ENCODE measurements around the gene ARMC9. TPM values are rescaled to one million over a fixed set of nuclear protein-coding genes. Genes with fewer than 3 reads are reported as not detected.

Gene ARMC9, protein sequence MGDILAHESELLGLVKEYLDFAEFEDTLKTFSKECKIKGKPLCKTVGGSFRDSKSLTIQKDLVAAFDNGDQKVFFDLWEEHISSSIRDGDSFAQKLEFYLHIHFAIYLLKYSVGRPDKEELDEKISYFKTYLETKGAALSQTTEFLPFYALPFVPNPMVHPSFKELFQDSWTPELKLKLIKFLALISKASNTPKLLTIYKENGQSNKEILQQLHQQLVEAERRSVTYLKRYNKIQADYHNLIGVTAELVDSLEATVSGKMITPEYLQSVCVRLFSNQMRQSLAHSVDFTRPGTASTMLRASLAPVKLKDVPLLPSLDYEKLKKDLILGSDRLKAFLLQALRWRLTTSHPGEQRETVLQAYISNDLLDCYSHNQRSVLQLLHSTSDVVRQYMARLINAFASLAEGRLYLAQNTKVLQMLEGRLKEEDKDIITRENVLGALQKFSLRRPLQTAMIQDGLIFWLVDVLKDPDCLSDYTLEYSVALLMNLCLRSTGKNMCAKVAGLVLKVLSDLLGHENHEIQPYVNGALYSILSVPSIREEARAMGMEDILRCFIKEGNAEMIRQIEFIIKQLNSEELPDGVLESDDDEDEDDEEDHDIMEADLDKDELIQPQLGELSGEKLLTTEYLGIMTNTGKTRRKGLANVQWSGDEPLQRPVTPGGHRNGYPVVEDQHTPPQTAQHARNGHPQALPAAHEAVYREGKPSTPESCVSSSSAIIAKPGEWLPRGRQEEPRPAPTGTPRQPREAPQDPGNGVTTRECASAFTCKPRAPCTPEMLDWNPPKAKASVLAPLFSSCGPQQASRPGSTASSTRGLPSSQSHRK
- 1 to 10 TPM in 2 of 4 donors, under 1 TPM in 2; 0.20 to 7.2 (median 3.2) TPM for total RNA-seq

DNA sequence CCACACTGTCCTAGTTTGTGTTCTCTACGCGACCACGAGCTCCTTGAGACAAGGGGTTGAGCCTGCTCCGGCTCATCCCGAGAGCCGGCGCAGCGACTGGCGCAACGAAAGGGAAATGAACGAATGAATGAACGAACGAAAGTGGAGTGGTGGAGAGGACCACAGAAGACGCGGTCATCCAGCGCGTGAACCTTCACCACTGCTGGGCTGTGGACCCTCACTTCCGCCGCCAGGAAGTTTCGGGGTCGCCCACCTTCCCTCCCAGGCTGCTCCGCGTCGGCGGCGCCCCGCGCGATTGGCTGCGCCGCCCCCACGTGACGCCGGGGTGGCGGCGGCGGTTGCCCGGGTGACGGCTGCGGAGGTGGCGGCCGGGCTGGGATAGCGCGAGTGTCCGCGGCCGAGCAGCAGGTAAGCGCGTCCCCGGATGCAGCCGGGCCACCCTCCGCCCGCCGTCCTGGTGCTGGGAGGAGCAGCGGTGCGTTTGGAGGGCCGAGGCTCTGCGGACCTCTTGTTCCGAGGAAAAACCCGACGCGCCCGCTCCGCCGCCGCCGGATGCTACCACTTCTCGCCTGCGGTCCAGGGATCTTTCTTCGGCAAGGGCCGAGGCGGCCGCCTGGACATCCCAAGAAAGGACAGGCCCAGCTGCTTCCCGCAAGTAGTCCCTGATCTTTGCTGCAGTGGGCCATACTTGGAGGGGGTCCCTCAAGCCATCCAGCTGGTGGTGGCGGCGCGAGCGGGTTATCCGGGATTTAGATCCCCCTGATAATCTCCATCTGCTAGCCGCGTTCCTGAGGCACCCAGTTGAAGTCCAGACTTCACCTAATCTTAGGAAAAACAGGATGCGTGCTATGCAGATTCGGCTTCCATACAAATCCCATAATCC, at the start of gene ARMC9:
ARMC9 (plus strand) TSS at position 341 of the 883 bp plus-strand sequence. CDS start 7,608 bp downstream, outside the sequence.
- H3K4me3 ChIP-seq = peak within 1 kb of the TSS; percentile 81 to 92 (median 88)
- H3K9me3 ChIP-seq = no peaks in the 10 kb centered on the region
- DNase-seq (peak; percentile 39 to 45), ATAC-seq (peak; percentile 93 to 94)
- peaks cover 10 to 15% of the 10 kb centered on the region in 2 donors for H3K4me1 ChIP-seq
- in situ Hi-C loops (cut with MboI; ENCODE audit: low sequenced_read_pairs in 4 of 4) = no loop called here
- intact Hi-C loops (cut with DNase I; ENCODE audit: low total_unique reads) = no loop called here
- no peaks in the 10 kb centered on the region for H3K27me3 ChIP-seq
- peak within 1 kb of the TSS in 1 of 4 donors; percentile 25 for H3K27ac ChIP-seq
- no peak for TF ChIP-seq POLR2A (IDR thresholded peaks at IDR 0.05)
- TF ChIP-seq, protein P1, sequence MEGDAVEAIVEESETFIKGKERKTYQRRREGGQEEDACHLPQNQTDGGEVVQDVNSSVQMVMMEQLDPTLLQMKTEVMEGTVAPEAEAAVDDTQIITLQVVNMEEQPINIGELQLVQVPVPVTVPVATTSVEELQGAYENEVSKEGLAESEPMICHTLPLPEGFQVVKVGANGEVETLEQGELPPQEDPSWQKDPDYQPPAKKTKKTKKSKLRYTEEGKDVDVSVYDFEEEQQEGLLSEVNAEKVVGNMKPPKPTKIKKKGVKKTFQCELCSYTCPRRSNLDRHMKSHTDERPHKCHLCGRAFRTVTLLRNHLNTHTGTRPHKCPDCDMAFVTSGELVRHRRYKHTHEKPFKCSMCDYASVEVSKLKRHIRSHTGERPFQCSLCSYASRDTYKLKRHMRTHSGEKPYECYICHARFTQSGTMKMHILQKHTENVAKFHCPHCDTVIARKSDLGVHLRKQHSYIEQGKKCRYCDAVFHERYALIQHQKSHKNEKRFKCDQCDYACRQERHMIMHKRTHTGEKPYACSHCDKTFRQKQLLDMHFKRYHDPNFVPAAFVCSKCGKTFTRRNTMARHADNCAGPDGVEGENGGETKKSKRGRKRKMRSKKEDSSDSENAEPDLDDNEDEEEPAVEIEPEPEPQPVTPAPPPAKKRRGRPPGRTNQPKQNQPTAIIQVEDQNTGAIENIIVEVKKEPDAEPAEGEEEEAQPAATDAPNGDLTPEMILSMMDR (IDR thresholded peaks at IDR 0.05 in 4 of 5, conservative IDR thresholded peaks at IDR 0.05 in 1 of 5) = no peak
- H3K36me3 ChIP-seq = no peaks in the 10 kb centered on the region

DNA sequence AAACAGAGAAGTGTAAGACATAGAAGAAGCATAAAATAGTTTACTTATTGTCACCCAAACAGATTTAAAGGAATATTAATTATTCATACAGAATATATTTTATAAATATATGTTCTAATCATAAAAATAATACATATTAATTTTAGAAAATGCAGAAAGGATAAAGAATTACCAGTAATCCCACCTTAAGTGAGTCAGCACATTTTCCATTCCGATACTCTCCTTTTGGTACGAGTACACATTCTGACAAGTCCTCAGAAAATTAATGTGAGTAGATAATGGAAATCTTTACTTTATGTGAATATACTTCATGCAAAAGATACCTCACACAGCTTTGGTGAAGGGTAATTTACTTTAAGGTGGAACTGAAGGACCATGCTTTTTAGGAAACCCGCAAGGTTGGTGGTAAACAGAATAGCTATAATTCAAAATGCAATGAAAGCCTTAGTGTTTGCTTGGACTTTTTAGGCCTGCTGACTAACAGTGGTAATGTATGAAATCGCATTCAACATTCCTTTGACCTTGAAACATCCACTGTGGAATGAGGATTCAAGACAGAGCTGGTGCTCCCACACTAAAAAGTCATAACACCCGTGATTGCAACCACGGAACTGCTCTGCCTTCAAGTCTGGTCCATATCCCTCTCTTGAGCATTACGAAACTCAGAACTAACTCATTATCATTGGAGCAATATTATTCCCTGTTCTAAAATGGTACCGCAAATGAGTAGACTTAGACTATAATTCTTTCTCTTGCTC, 45.5 kb upstream of the ARMC9 start:
- Histone ChIP-seq H3K4me3 (no peak overlapping the region), H3K27ac (no peak overlapping the region), H3K36me3 (peaks cover 0 to 61% of the 10 kb centered on the region in 2 donors), H3K27me3 (no peaks in the 10 kb centered on the region), H3K9me3 (no peaks in the 10 kb centered on the region), H3K4me1 (no peaks in the 10 kb centered on the region)
- no peak for DNase-seq
- in situ Hi-C loops (cut with MboI; ENCODE audit: low sequenced_read_pairs in 4 of 4) = no loop called here
- no peak for TF ChIP-seq POLR2A (IDR thresholded peaks at IDR 0.05)
- TF ChIP-seq, protein P1 (IDR thresholded peaks at IDR 0.05 in 4 of 5, conservative IDR thresholded peaks at IDR 0.05 in 1 of 5) = no peak
- no peak for ATAC-seq
- intact Hi-C loops (cut with DNase I; ENCODE audit: low total_unique reads) = no loop called here

DNA sequence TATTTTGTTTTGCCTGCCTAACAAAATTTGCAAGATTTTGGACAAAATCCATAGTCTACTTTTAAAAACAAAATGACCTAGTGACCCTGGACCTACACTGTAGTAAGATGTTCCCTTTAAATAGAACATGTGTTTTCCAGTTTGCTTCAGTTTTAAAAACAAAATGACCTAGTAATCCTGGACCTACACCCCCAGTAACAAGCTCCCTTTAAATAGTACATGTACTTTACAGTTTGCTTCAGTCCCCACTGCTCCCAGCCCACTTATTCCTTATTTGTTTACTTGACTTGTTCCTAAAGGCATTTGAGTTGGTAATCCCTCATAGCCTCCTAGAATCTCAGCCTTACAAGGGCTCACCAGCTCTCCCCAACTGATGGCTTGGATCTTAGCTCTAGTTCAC, 39.1 kb upstream of the ARMC9 start:
- ATAC-seq (no peak), DNase-seq (no peak)
- in situ Hi-C loops (cut with MboI; ENCODE audit: low sequenced_read_pairs in 4 of 4) = no loop called here
- Histone ChIP-seq H3K27me3 (no peaks in the 10 kb centered on the region), H3K9me3 (no peaks in the 10 kb centered on the region), H3K4me3 (no peak overlapping the region), H3K36me3 (peaks cover 0 to 54% of the 10 kb centered on the region in 2 donors), H3K27ac (no peak overlapping the region), H3K4me1 (no peaks in the 10 kb centered on the region)
- TF ChIP-seq POLR2A (IDR thresholded peaks at IDR 0.05) = no peak
- TF ChIP-seq, protein P1 (IDR thresholded peaks at IDR 0.05 in 4 of 5, conservative IDR thresholded peaks at IDR 0.05 in 1 of 5) = no peak
- intact Hi-C loops (cut with DNase I; ENCODE audit: low total_unique reads) = no loop called here

DNA sequence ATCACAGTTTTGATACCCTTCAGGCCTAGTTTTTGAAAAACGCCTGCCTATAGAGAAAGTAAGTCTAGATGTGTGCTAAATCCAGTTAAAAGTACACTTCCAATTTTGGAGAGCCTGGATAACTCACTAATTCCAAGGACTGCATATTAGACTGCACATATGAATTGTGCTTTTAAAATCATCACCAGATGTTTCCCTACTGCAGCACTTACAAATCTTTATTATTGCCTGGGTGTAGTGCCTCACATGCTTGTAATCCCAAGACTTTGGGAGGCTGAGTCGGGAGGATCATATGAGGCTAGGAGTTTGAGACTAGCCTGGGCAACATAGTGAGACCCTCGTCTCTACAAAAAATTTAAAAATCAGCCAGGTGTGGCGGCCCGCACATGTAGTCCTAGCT, 37.7 kb upstream of the ARMC9 start:
- in situ Hi-C loops (cut with MboI; ENCODE audit: low sequenced_read_pairs in 4 of 4) (no loop called here), intact Hi-C loops (cut with DNase I; ENCODE audit: low total_unique reads) (no loop called here)
- no peak for TF ChIP-seq POLR2A (IDR thresholded peaks at IDR 0.05)
- TF ChIP-seq, protein P1 (IDR thresholded peaks at IDR 0.05 in 4 of 5, conservative IDR thresholded peaks at IDR 0.05 in 1 of 5) = no peak
- H3K9me3 ChIP-seq = no peaks in the 10 kb centered on the region
- H3K4me3 ChIP-seq = no peak overlapping the region
- no peaks in the 10 kb centered on the region for H3K4me1 ChIP-seq
- ATAC-seq (no peak), DNase-seq (no peak)
- H3K36me3 ChIP-seq = peaks cover 0 to 51% of the 10 kb centered on the region in 2 donors
- no peaks in the 10 kb centered on the region for H3K27me3 ChIP-seq
- peak overlapping the region in 1 of 4 donors; percentile 38 for H3K27ac ChIP-seq

Data from gastrocnemius medialis (tissue), 4 donors.